C4-2B (cell line): ENCODE data around the gene SPIRE2.

ENCODE experiments used
- H3K27ac ChIP-seq: fragments of 450-650 bp; 2 replicates; pipeline ENCODE4 v1.5.1; 2017
- CTCF ChIP-seq: fragments of 450-650 bp; conservative IDR thresholded peaks from 2 replicates; pipeline ENCODE4 v1.5.1; 2017; ENCODE audit warnings: mild to moderate bottlenecking
- ZFX ChIP-seq: fragments of 450-650 bp; IDR thresholded peaks from 2 replicates; pipeline ENCODE4 v1.6.1; 2017

Gene SPIRE2

GRCh38 chr16:89920723-89921122 is 92.4 kb downstream of the SPIRE2 start:
- no peak overlapping the region for H3K27ac ChIP-seq
- no peak for TF ChIP-seq ZFX
- TF ChIP-seq CTCF, result no peak
